ACHN (cell line): ENCODE data around the gene PNMA8B.

Source experiments
- DNase-seq: peaks from one replicate; pipeline ENCODE4 v3.0.0-alpha.2; 2015
- in situ Hi-C: cut with HindIII; loops from 2 replicates; pipeline ENCODE4 v1.10.0; 2017; ENCODE audit warnings: low sequenced_read_pairs, low pct_ligation_motif_present, low pct_unique_long_range_greater_than_20kb

PNMA8B gene

DNA sequence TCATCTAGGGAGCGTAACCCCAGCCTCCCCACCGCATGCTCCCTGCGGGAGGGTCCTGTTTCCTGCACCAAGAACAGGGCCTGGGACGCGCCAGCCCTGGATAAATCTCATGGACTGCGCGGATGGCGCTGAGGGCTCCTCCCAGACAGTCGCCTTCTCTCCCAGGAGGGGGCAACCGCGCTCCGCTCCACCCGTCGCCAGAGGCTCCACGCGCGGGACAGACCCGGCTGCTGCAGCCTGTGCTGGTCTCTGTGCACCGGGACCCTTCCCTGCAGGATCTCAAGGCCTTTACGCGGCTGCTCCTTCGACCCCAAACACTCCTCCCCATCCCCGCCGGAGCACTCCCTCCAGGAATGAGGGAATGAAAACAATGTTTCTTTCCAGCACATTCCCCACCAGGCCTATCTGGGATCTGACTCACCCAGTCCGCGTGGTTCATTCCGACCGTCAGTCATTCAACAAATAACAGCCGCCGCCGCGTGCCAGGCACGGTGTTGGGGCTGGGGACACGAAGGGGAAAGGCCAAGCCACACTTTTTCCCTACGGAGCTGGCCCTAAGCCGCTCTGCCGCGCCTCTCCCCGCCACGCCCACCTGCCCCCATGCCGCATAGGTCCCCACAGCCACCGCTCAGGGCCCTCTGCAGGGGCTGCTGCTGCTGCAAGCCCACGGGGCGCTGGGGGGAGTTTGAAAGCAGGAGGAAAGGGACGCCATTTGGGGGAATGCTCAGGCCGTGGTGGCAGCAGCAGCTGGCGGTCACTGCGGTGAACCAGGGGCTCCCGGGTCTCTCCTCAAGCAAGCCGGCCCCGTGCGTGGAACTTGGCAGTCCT, 6.0 kb downstream of the PNMA8B start:
- in situ Hi-C loops: no loop called here

DNA sequence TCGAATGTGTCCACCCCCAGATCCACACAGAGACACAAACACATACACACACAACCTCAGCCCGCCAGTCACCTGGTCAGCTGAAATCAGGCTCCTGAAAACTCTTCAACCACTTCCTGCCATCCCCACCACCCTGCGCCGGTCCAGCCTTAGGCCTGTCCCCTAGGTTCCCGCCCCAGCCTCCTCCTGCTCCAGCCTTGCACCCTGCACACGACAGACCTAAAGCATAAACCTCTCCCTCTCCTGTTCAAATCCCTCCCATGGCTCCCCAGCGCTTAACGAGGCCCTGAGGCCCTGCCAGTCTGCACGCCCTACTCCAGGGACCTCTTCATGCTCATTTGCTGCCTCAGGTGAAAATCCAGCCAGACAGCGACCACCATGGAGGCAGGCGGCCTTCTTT, 7.1 kb downstream of the PNMA8B start:
- in situ Hi-C loops: no loop called here
- DNase-seq: no peak

More for the DNA sequence above, 6.0 kb downstream of the PNMA8B start:
- DNase-seq: no peak

DNA sequence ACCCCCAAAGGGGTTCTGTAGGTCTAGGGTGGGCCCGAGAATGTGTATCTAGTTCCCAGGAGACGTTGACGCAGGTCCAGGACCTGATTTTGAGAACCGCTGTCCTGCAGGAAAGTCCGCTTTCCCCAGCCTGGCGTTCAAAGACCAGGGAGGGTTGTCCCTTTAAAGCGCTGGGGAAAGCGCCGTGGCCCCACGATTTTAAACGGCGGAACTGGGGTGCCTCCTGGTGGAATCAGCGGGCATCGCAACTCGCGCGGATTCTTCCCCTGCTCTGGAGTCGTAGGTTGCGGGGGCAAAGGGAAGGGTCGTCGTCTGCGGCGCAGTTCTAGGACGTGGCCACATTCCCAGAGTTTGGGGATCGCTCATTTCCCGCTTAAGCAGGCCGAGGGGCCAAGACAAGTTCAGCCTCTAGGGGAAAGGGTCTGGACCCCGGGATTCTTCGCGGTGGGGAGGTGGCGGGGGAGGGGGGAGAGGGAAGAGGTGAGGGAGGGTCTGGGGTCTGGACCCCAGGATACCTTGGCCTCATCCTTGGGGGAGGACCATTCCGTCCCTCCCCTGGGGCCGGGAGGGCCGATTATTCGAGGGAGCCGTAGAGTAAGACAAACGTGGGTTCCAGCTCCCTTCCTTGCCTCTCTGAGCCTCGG, 7.7 kb downstream of the PNMA8B start:
- in situ Hi-C loops: no loop called here

DNA sequence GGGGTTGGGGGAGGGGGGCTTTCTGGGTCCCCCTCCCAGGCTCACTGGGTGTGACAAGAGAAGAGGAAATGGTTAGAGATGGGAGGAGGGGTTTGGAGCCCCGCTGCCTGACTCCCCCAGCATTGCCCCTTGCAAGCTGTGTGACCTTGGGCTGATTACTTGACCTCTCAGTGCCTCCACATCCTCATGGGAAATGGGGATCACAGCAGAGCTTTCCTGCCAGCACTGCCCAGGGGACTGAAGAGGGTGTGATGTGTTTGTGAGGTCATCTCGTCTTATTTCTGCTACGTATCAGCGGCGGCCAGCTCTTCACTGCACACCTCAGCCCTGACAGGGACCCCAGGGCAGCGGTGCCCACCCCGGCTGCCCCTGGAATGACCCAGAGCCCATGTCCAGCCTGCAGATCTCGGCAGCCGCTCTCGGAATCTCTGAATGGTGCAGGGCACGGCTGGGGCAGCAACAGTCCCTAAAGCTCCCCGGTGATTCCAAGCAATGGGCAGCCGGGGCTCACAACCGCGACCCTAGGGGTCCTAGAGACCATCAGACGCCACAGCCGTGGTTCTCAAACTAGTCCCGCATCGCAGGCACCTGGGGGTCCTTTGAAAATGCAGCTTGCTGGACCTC, 8.4 kb downstream of the PNMA8B start:
- in situ Hi-C loops: no loop called here
- no peak for DNase-seq

More for the DNA sequence above, 7.7 kb downstream of the PNMA8B start:
- peak; percentile 64 for DNase-seq

DNA sequence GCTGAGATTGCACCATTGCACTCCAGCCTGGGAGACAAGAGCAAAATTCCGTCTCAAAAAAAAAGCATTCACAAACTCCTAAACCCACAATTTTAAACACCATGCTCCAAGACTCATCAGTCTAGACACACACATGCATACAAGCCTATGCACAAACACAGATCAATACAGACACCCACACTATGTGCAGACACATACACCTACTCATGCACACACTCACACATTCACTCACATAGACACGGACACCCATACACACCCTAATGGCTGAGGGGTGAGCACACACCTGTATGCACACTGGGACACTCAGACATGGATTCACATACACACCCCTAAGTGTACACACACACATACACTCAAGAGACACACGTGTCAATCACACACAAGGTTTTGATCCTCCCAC, 9.3 kb downstream of the PNMA8B start:
- in situ Hi-C loops: no loop called here

DNA sequence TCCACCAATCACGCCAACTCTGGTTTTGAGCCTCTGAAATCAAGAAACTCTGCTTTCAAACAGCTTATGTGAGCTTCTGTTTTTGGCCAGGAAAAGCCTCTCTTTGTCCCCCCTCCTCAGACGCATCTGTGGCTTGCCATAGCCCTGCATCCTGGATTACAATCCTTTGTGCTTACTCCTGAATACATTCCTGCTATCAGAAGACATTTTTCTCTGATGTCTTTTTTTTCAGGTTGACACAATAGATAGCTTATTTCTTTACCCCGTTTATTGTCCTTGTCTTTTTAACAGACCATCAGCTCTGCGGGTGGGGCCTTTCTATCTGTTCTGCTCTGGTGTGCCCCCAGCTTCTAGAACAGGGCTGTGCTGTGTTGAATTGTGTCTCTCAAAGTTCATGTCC, 11.0 kb downstream of the PNMA8B start:
- no peak for DNase-seq
- in situ Hi-C loops: no loop called here

More for the DNA sequence above, 9.3 kb downstream of the PNMA8B start:
- no peak for DNase-seq

DNA sequence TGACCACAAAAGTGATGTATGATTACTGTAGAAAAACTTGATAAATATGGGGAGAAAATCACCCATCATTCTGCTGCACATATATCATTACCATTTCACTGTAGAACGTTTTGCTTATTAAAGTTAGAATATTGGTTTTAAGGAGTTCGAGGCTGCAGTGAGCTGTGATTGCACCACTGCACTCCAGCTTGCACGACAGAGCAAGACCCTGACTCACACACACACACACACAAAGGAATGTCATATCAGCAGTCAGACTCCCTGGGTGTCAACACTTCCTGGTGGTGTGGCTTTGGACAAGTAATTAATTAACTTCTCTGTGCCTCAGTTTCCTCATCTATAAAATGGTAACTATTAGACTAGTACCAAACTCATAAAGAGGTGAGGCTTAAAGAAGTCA, 13.0 kb downstream of the PNMA8B start:
- DNase-seq: peak; percentile 29
- in situ Hi-C loops: no loop called here

DNA sequence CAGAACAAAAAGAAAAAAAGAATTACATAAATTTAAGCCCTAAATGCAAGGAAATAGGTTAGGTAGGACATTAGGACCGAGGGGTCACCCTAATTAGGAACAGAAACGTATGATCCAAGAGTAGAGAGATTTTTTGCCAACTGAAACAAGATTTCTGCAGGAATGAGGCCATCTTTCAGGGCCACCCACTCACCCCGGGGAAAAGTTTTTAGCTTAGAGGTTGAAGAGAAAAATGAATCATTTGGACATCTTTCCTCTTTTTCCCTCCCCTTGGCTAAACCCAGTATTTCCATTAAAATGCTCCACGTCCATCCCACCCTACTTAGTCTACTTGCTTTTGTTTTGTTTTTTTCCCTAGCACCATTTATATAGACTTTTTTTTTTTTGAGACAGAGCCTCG, 13.7 kb downstream of the PNMA8B start:
- DNase-seq: no peak
- in situ Hi-C loops: no loop called here

DNA sequence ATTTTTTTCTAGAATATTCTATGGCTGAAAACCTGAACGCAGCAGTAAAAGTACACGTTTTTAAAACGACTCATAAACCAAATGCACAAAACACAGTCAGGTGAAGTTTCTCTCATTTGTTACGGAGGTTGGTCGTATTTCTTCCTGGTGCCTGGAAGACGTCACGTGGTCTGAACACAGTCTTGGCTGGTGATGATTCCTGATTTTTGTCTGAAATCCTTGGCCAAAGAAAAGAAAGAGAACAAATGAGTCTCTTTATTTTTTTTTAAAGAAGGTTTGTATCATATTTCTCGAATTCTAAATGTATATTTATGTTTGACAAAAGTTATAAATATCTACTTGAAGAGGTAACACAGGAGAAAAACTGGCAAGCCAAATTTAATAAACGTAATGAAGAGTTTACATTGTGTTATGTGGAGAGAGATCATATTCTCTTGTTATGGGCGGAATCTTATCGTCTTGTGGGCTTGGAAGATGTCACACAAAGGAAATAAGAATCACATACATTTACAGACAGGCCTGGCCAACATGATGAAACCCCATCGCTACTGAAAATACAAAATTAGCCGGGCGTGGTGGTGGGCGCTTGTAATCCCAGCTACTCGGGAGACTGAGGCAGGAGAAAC, 14.3 kb downstream of the PNMA8B start:
- DNase-seq: no peak
- in situ Hi-C loops: no loop called here

DNA sequence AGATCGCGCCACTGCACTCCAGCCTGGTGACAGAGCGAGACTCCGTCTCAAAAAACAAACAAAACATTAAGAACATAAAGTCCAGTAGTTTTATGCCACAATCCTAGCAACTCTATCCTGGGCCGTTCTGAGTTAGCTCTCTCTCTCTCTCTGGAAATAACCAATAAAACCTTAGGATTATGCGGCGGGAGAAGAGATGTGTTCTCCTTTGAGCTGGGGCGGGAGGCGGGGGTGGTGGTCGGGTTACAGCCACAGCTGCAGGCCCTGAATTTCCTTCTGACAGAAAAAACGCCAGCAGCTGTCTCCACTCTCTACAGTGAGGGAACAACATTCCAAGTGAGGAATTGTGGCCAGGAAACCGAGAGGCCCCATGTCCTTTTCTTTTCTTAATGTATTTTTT, 15.3 kb downstream of the PNMA8B start:
- in situ Hi-C loops: no loop called here

DNA sequence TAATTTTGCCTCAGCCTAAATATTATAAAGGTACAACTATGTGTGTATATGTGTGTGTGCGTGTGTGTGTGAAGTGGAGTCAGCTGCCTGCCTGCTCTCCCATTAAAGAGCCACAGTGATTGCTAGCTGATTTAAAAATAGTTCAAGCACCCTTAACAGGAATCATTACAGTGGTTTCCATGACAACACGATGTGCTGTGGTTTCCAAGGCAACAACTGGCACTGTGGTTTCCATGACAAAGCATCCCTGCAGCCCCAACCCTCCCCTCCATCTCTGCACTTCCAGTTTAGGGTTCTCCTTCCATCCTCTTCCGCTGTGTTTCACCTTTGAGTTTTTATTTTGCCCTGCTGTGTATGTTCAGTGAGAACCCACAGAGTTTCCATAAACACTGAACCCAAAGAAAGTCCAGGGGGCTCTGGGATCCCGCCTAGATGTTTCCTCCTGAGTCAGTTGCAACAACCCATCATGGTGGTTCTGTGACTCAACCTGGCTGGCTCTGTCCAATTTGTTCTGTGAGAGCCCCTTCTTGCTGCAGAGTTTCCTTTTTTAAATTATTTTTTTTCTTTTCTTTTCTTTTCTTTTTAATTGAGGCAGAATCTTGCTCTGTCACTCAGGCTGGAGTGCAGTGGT, 17.2 kb downstream of the PNMA8B start:
- in situ Hi-C loops: no loop called here
- DNase-seq: no peak

More for the DNA sequence above, 15.3 kb downstream of the PNMA8B start:
- DNase-seq: no peak

DNA sequence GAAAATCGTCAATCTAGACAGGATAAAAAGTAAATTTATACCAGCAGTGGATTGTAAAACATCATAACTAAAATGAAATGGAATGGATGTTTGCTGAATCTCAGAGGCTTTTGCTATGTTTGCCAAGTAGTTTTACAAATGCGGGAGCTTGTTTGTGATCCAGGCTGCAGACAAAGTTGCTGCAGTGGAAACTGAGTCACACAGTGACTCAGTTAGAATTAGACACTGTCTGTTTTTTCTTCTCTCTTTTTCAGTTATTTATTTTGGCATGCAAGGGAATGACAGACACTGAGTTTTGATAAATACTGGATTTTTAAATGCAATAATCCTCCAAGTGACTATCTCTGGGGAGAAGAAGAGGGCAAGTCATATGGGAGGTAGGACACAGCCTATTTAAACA, 19.7 kb downstream of the PNMA8B start:
- DNase-seq: no peak
- in situ Hi-C loops: no loop called here

DNA sequence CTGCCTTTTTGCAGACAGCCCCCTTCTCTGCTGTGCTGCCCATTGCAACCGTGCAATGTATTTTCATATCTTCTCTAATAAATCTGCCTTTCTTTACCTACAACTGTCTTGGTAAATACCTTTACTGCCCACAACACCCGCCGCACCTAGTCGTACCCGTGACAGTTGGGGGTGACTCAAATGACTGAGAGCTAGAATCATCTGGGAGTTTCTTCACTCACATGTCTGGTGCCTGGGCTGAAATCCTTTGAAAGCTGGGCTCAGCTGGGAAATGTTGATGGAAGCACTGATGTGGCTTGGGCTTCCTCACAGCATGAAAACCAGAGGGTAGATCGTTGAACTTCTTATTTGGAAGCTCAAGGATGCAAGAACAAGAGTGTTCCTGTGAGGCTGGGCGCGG, 21.5 kb downstream of the PNMA8B start:
- DNase-seq: no peak
- in situ Hi-C loops: no loop called here

DNA sequence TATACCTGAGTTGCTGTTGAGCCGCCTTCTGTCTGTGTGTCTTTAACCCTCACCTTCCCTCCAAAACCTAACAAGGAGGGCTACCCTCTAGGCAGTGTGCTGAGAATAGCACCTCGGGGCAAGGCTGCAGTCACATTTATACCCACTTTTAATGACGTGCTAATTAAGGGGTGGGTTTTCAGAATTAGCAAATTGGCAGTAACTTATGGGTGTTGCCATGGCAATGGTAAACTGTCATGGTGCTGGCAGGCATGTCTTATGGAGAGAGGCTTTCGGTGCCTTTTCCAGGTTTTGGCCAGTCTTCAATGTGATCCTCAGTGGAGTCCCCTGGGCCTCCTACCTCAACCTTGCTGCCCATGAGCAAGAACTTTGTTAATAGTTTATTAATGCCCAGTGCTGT, 23.1 kb downstream of the PNMA8B start:
- in situ Hi-C loops: no loop called here
- DNase-seq: no peak

DNA sequence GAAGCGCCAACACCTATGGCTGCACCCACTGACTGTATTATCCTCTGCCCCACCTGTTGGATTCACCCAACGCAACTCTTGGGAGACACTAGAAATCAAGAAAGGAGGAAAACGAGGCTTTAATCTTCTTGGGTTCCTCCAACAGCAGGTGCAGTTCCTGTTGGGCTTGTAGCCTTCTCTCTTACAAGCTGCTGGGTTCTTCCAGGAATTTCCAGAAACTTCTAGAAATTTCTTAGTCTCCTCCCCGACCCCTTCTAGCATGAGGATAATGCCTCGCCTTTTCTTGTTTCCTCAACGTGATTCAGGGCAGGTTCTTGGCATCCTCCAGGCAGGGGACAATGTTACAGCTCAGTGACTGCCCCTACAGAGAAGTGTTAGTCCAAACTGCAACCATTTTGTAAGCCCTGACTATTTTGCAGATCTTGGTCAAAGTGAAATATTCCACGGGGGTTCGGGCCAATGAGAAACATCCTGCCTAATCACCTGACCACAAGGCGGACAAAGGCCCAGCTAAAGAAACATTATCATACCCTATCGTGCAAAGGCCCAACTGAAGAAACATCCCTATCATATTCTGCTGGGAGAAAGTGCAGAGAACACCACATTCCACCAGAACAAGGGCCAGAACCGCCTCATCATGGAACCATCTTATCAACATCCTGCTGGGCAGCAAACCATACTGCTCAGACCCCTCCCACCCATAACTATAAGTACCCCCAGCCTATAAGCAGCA, 23.7 kb downstream of the PNMA8B start:
- DNase-seq: no peak
- in situ Hi-C loops: no loop called here

DNA sequence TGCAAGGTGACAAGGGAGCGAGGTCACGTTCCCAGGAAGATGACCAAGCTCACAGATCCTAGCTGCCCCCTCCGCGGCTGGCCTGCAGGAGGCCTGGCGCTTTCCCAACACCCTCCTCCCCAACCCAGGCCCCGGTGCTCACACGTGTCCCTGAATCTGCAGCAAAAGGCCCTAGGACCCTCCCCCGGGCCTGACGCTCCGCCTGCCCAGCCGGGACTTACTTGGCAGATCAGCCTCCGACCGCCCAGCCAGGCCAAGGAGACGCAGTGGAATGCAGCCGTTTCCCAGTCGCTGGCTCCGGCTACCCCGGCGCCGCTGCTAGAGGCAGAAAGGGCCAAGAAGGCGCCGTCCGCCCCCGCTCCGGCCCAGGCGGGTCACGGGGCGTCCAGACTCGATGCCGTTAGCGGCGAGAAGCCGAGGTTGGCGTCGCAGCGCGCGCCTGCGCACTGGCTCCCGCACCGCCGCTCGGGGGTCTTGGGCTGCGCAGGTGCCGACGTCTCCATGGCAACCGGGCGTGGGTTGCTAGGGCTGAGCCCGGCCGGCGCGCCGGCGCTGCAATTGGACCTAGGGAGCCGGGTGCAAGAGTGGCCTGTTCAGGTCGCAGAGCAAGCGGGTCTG, 24.4 kb downstream of the PNMA8B start, which contains the start of gene PNMA8A:
Gene PNMA8A (minus strand): TSS at position 448 of the 618 bp plus-strand sequence. CDS start 528 bp downstream, outside the sequence.
- in situ Hi-C loops: no loop called here
- peak; percentile 31 for DNase-seq

DNA sequence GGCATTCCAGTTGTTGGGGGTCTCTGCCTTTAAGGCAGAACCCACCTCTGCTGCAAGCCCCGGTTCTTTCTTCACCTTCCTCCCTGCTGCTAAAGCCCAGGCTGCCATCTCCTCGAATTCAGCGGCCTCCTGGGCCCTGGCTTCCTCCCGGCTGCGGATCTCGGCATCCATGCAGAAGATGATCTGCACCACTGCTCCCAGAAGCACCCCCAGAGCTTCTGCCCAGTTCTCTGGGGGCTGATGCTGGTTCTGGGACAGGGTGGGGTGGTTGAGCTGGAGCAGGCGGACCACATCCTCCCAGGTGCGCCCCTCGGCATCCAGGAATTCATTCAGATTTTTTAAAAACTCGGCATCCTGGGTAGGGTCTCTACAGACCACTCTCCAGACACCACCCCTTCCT, 25.3 kb downstream of the PNMA8B start:
- in situ Hi-C loops: no loop called here

More for the DNA sequence above, 25.3 kb downstream of the PNMA8B start:
- DNase-seq: no peak
